VCaP (cell line): ENCODE results near the gene INTS4.
"Not testable (repeated sequence)": the region's sequence is repeated elsewhere in the genome, so short reads cannot be mapped to it uniquely, and the experiment has no call there.

Experiments used
- H3K27ac ChIP-seq: fragments of 450-650 bp; 2 replicates; pipeline ENCODE4 v1.5.1; 2017
- CTCF ChIP-seq: fragments of 450-650 bp; conservative IDR thresholded peaks from 2 replicates; pipeline ENCODE4 v1.5.1; 2017; ENCODE audit warnings: mild to moderate bottlenecking, moderate library complexity

INTS4 gene

GRCh38 chr11:77868744-77869143 lies 125.7 kb downstream of the INTS4 start:
- TF ChIP-seq CTCF = no peak
- H3K27ac ChIP-seq = no peak overlapping the region

- no peak overlapping the region for H3K27ac ChIP-seq
- no peak for TF ChIP-seq CTCF
Observed at GRCh38 chr11:77866336-77866735, 128.1 kb downstream of the INTS4 start.

DNA sequence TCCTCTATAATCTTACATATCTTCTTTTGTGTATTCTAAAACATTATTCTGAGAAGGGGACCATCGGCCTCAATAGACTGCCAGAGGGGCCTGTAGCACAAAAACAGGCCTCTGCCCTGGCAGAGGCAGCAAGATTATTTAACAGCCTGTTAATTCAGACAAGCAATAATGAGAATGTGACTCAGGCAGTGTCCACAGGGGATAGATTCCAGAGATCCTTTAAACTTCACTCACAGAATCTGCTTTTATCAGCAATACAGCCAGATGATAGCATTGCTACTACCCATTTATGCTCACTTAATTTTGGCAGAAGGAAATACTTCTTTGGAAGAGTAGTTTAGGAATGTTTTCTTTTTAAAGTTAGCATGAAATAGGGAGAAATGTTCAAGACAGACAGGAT lies 128.7 kb downstream of the INTS4 start:
- no peak overlapping the region for H3K27ac ChIP-seq
- no peak for TF ChIP-seq CTCF

DNA sequence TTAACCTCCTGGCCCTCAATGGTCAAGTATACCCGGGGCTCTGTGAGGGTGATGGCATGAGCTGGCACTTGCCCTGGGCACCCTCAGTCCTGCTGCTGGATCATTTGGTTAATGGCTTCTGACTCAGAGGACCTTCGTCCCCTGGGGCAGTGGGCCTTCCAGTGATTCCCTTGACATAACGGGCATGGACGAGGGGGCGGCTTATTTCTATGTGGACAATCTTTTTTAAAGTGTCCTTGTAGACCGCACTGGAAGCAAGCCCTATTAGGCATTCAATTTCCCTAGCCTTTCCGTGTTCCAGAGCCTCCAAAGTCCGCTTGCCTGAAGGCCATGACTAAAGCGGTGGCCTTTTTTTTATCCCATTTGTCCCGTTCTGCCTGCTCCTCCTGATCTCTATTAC lies 133.0 kb downstream of the INTS4 start:
- H3K27ac ChIP-seq = not testable (repeated sequence)

- H3K27ac ChIP-seq = not testable (repeated sequence)
Observed at GRCh38 chr11:77857906-77858457, 136.5 kb downstream of the INTS4 start.

DNA sequence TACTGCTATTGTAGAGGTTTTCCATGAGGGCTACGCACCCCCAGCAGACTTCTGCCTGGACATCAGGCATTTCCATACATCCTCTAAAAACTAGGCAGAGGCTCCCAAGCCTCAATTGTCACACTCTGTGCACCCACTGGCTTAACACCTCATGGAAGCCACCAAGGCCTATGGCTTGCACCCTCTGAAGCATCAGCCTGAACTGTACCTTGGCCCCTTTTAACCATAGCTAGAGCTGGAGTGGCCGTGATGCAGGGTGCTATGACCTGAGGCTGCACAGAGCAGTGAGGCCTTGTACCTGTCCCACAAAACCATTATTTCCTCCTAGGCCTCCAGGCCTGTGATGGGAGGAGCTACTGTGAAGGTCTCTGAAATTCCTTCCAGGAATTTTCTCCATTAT lies 139.6 kb downstream of the INTS4 start:
- TF ChIP-seq CTCF = no peak
- no peak overlapping the region for H3K27ac ChIP-seq

- no peak for TF ChIP-seq CTCF
- H3K27ac ChIP-seq = no peak overlapping the region
Observed at GRCh38 chr11:77851503-77851902, 143.0 kb downstream of the INTS4 start.

GRCh38 chr11:77843700-77844099 lies 150.8 kb downstream of the INTS4 start:
- H3K27ac ChIP-seq = not testable (repeated sequence)

DNA sequence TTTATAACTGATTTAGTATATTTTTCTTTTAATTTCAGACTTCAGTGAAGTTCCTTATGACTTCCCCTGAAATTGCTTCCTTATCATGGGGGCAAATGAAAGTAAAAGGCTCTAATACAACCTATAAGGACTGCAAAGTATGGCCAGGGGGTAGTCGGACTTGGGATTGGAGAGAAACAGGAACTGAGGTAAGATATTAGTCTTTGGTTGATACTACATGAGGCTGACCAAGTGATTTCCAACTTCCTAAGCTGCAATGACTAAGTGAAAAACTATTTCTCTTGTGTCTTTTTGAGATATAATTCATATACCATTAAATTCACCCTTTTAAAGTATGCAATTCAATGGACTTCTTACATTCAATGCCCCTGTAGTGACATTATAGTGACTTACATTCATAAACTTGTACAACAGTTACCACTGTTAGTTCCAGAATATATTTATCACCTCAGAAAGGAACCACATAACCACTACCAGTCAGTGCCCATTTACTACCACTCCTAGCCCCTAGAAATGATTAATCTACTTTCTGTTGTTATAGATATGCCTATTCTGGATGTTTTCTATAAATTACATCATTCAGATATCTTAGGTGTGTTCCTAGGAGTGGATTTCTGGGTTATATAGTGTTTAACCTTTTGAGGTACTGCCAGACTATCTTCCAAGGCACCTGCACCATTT lies 151.9 kb downstream of the INTS4 start:
- TF ChIP-seq CTCF = no peak
- no peak overlapping the region for H3K27ac ChIP-seq
